Measurements from ENCODE around the gene DUSP28. TPM values are rescaled to one million over a fixed set of nuclear protein-coding genes. Genes with fewer than 3 reads are reported as not detected.

The DUSP28 gene
- total and polyA plus RNA-seq, 4 donors, result 1.9 to 4.1 (median 3.0) TPM

DNA sequence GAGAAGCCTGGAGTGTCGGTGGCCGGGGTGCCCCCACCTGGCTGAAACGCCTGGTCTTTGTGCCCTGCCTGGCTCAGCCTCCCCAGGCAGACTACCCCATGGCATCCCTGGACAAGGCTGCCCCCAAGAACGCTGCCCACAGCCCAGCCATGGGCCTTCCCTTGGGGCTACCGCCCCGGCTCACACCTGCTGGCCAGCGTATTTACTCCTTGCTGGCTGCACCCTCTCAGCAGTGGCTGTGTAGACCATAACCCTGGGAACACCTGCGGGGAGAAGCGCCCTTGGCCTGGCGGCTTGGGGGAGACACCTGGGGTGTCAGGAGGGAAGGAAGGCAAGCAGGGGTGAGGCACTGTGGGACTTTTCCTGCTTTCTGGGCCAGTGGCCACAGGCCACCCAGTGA is 43.7 kb downstream of the DUSP28 start:
- Histone ChIP-seq H3K27me3 (ENCODE audit: control insufficient read depth in 4 of 4, insufficient read depth in 4 of 4, low read length in 3 of 4) (no peaks in the 10 kb centered on the region), H3K36me3 (ENCODE audit: control insufficient read depth in 4 of 4, insufficient read depth in 3 of 4, low read depth in 1 of 4, low read length in 3 of 4) (peaks cover 0 to 5% (median 1%) of the 10 kb centered on the region in 4 donors), H3K9ac (ENCODE audit: low read depth in 1 of 2, low read length in 2 of 2) (no peak overlapping the region), H3K4me1 (ENCODE audit: control insufficient read depth in 4 of 4, insufficient read depth in 4 of 4, low read length in 3 of 4) (peaks cover 2 to 11% (median 6%) of the 10 kb centered on the region in 4 donors), H3K9me3 (ENCODE audit: control insufficient read depth in 4 of 4, low read length in 3 of 4) (no peaks in the 10 kb centered on the region), H3K27ac (ENCODE audit: low read depth in 1 of 2, low read length in 2 of 2) (no peak overlapping the region), H3K4me3 (ENCODE audit: low read depth in 1 of 3, low read length in 3 of 3) (no peak overlapping the region)
- TF ChIP-seq CTCF (IDR thresholded peaks at IDR 0.05; ENCODE audit: low read depth, low read length, missing input control) (no peak), FOXA2 (IDR thresholded peaks at IDR 0.05) (no peak), RAD21 (IDR thresholded peaks at IDR 0.05) (no peak), ZBTB33 (IDR thresholded peaks at IDR 0.05) (no peak), MAX (IDR thresholded peaks at IDR 0.05) (no peak), HNF4A (conservative IDR thresholded peaks at IDR 0.05) (no peak), YY1 (IDR thresholded peaks at IDR 0.05) (no peak), SP1 (IDR thresholded peaks at IDR 0.05) (no peak), HNF4G (IDR thresholded peaks at IDR 0.05) (no peak), TAF1 (conservative IDR thresholded peaks at IDR 0.05) (no peak), EGR1 (IDR thresholded peaks at IDR 0.05; ENCODE audit: low read depth in 2 of 2) (no peak), JUND (IDR thresholded peaks at IDR 0.05) (no peak), RXRA (IDR thresholded peaks at IDR 0.05) (no peak)
- TF ChIP-seq, protein P1, sequence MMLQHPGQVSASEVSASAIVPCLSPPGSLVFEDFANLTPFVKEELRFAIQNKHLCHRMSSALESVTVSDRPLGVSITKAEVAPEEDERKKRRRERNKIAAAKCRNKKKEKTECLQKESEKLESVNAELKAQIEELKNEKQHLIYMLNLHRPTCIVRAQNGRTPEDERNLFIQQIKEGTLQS (IDR thresholded peaks at IDR 0.05), result no peak
- TF ChIP-seq, protein P2, sequence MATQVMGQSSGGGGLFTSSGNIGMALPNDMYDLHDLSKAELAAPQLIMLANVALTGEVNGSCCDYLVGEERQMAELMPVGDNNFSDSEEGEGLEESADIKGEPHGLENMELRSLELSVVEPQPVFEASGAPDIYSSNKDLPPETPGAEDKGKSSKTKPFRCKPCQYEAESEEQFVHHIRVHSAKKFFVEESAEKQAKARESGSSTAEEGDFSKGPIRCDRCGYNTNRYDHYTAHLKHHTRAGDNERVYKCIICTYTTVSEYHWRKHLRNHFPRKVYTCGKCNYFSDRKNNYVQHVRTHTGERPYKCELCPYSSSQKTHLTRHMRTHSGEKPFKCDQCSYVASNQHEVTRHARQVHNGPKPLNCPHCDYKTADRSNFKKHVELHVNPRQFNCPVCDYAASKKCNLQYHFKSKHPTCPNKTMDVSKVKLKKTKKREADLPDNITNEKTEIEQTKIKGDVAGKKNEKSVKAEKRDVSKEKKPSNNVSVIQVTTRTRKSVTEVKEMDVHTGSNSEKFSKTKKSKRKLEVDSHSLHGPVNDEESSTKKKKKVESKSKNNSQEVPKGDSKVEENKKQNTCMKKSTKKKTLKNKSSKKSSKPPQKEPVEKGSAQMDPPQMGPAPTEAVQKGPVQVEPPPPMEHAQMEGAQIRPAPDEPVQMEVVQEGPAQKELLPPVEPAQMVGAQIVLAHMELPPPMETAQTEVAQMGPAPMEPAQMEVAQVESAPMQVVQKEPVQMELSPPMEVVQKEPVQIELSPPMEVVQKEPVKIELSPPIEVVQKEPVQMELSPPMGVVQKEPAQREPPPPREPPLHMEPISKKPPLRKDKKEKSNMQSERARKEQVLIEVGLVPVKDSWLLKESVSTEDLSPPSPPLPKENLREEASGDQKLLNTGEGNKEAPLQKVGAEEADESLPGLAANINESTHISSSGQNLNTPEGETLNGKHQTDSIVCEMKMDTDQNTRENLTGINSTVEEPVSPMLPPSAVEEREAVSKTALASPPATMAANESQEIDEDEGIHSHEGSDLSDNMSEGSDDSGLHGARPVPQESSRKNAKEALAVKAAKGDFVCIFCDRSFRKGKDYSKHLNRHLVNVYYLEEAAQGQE (IDR thresholded peaks at IDR 0.05), result no peak
- whole genome bisulfite sequencing, result 93% methylated on average over 10 of the region's 10 CpGs
- DNase-seq (ENCODE audit: low spot score), result no peak

- WGBS, result 25% methylated on average over 11 of the region's 11 CpGs
- Histone ChIP-seq H3K9me3 (ENCODE audit: control insufficient read depth in 4 of 4, low read length in 3 of 4) (no peaks in the 10 kb centered on the region), H3K27ac (ENCODE audit: low read depth in 1 of 2, low read length in 2 of 2) (peak overlapping the region in 1 of 2 donors; percentile 16)
- TF ChIP-seq NR2F2 (IDR thresholded peaks at IDR 0.05), result peak; percentile 76
- TF ChIP-seq RAD21 (IDR thresholded peaks at IDR 0.05), result peak; percentile 76 to 80
- TF ChIP-seq GABPA (IDR thresholded peaks at IDR 0.05 in 1 of 2, conservative IDR thresholded peaks at IDR 0.05 in 1 of 2), result peak in 1 of 2 donors; percentile 62
- peak; percentile 16 to 50 for TF ChIP-seq RXRA (IDR thresholded peaks at IDR 0.05)
- peak; percentile 46 for TF ChIP-seq SP1 (IDR thresholded peaks at IDR 0.05)
- TF ChIP-seq, protein P2 (IDR thresholded peaks at IDR 0.05), result peak; percentile 91
- no peak for TF ChIP-seq FOXA2 (IDR thresholded peaks at IDR 0.05)
- TF ChIP-seq HNF4G (IDR thresholded peaks at IDR 0.05), result no peak
- peak; percentile 86 for TF ChIP-seq CTCF (IDR thresholded peaks at IDR 0.05; ENCODE audit: low read depth, low read length, missing input control)
- peak; percentile 30 to 50 for TF ChIP-seq HNF4A (conservative IDR thresholded peaks at IDR 0.05)
These were observed 44.3 kb downstream of the DUSP28 start for GRCh38 chr2:240604291-240604938.

More at GRCh38 chr2:240604291-240604938, 44.3 kb downstream of the DUSP28 start:
- H3K4me1 ChIP-seq (ENCODE audit: control insufficient read depth in 4 of 4, insufficient read depth in 4 of 4, low read length in 3 of 4), result peaks cover 2 to 11% (median 6%) of the 10 kb centered on the region in 4 donors
- H3K27me3 ChIP-seq (ENCODE audit: control insufficient read depth in 4 of 4, insufficient read depth in 4 of 4, low read length in 3 of 4), result no peaks in the 10 kb centered on the region
- no peak overlapping the region for H3K9ac ChIP-seq (ENCODE audit: low read depth in 1 of 2, low read length in 2 of 2)
- no peak overlapping the region for H3K4me3 ChIP-seq (ENCODE audit: low read depth in 1 of 3, low read length in 3 of 3)
- peaks cover 0 to 2% (median 1%) of the 10 kb centered on the region in 4 donors for H3K36me3 ChIP-seq (ENCODE audit: control insufficient read depth in 4 of 4, insufficient read depth in 3 of 4, low read depth in 1 of 4, low read length in 3 of 4)
- DNase-seq (ENCODE audit: low spot score), result peak; percentile 78
